GM04504 (cell line): ENCODE results near the gene HIVEP2.

ENCODE experiments used
- DNase-seq: peaks from one replicate; pipeline ENCODE4 v3.0.0-alpha.2; 2012; ENCODE audit warnings: low read depth

Gene HIVEP2

GRCh38 chr6:142944124-142945048 is 590 bp downstream of the HIVEP2 start:
- peak; percentile 63 for DNase-seq

- DNase-seq = peak; percentile 10
Observed at GRCh38 chr6:142943711-142944123, 1.3 kb downstream of the HIVEP2 start.

GRCh38 chr6:142942805-142943227 is 2.2 kb downstream of the HIVEP2 start:
- no peak for DNase-seq

DNA sequence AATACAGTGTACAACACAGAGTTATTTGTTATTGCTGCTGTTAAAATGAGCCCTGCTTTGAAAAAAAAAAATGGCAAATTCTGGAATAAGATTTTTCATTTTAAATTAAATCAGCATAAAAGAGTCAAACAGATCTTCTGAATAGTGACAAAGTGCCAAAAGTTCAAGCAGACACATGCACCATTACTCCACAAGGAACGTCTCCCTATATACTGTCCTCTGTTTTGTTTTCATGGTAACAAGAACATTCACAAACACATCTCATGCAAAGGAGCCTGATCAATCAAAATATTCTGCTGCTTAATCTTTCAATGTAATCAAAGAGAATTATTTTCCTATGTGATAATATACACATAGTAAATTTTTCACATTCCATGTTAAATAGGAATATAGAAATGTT is 2.7 kb downstream of the HIVEP2 start:
- DNase-seq = no peak

GRCh38 chr6:142941018-142941417 is 4.0 kb downstream of the HIVEP2 start:
- DNase-seq = no peak

DNA sequence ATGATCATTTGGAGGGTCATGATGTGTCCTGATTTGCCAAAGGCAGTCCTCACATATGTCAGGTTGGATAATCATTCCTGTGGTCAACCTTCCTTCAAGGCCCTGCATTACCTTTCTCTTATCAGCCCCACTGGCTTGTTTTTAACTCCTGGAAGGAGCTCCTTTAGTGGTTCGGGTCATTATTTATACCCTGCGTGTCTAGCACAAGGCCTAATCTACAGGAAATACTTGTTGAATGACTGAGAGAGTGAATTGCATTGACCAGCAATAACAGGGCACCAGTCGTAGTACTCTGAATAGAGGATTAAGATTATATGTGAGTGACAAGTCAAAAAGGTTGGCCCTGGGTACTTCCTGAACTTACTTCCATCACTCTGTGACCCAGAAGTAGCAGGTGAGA is 4.5 kb downstream of the HIVEP2 start:
- no peak for DNase-seq

DNA sequence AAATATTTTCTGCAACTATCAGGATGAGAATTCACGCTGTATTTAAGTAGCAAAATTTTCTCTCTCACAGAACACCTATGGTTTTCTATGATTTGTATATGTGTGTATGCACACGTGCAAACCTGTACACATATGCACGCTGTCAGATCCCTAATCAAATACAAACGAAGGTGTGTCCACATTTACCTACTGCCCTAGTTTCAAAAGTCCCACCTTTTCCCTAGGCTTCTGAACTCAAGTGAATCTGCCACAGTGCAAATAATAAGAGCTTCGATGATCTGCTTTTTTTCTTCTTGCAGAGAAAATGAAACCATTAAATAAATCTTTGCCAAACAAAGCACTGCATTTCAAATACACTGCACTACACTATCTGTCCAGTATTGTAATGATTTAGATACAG is 6.5 kb downstream of the HIVEP2 start:
- no peak for DNase-seq

DNA sequence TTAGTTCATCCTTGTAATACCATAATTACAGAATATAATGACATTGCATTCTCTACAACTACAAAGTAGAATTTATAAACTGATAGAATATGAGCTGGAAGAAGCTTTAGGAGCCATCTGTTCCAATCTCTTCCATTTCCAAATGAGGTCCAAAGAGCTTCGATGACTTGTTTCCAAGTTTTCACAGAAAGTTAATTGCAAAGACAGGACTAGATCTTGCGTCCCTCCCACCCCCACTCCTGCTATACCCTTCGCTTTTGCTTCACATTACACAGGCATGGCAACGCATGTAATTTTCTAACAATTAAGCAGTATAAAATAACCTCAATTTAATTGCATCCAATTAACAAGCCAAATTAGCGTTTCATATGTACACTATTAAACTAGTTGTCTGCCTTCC is 7.0 kb downstream of the HIVEP2 start:
- no peak for DNase-seq

DNA sequence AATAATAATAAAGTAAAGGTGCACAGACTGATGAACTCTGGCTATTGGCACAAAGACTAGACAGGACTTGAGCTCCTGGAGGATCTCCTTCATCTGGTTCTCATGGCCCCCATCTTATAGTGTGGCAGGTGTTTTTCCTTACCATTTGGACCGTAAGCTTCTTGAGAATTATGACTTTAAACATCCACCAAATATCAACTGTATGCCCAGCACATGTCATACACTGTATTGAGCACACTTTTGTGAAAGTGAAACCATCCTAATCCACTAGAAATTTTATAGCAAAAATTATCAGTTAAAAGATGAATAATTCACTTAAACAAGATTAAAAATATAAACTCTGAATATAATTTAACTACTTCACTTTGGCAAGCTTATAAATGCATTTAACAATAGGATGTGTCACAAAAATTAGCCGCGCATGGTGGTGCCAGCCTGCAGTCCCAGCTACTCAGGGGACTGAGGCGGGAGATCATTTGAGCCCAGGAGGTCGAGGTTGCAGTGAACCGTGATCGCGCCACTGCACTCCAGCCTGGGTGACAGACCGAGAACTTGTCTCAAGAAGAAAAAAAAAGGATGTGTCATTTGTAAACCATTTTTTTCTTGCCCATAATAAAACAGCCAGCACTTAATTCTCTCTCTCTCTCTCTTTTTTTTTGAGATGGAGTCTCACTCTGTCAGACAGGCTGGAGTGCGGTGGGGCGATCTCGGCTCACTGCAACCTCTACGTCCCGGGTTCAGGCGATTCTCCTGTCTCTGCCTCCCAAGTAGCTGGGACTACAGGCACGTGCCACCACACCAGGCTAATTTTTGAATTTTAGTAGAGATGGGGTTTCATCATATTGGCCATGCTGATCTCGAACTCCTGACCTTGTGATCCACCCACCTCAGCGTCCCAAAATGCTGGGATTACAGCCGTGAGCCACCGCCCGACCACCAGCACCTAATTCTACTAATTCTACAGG is 9.1 kb downstream of the HIVEP2 start:
- no peak for DNase-seq

- no peak for DNase-seq
Observed at GRCh38 chr6:142934599-142934998, 10.4 kb downstream of the HIVEP2 start.

GRCh38 chr6:142934106-142934505 is 10.9 kb downstream of the HIVEP2 start:
- DNase-seq = no peak

- no peak for DNase-seq
Observed at GRCh38 chr6:142933701-142934100, 11.3 kb downstream of the HIVEP2 start.

GRCh38 chr6:142932889-142933288 is 12.1 kb downstream of the HIVEP2 start:
- DNase-seq = no peak

DNA sequence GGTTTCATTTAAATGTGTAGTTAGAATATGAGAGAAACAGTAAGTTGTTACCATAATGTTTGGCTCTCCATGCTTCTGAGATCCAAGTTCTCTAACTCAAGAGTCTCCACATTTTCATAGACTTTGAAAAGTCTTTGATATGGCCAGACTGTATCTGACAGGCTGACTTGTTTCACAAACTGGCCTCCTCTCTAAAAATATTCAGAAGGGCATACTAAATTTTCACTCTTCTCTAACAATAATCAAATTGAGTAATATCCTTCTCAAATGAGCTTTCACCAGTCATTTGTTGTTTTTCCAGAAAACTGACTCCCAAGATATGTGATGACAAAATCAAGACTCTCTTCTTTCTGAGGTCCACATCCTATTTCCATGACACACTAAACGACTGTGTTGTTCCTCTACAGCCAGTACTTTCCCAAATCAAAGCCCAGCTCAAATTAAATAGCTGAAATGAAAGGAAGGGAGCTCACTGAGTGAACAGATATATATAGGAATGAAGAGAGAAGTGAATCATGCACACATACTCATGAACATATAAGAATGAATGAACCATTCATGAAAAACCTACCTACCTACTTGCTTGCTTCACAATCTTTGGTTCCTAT is 15.1 kb downstream of the HIVEP2 start:
- no peak for DNase-seq

GRCh38 chr6:142927904-142928303 is 17.1 kb downstream of the HIVEP2 start:
- no peak for DNase-seq

GRCh38 chr6:142927271-142927580 is 17.8 kb downstream of the HIVEP2 start:
- DNase-seq = no peak

GRCh38 chr6:142926494-142927270 is 18.3 kb downstream of the HIVEP2 start:
- DNase-seq = peak; percentile 70

GRCh38 chr6:142926177-142926493 is 18.8 kb downstream of the HIVEP2 start:
- no peak for DNase-seq

GRCh38 chr6:142925575-142926110 is 19.3 kb downstream of the HIVEP2 start:
- DNase-seq = no peak

DNA sequence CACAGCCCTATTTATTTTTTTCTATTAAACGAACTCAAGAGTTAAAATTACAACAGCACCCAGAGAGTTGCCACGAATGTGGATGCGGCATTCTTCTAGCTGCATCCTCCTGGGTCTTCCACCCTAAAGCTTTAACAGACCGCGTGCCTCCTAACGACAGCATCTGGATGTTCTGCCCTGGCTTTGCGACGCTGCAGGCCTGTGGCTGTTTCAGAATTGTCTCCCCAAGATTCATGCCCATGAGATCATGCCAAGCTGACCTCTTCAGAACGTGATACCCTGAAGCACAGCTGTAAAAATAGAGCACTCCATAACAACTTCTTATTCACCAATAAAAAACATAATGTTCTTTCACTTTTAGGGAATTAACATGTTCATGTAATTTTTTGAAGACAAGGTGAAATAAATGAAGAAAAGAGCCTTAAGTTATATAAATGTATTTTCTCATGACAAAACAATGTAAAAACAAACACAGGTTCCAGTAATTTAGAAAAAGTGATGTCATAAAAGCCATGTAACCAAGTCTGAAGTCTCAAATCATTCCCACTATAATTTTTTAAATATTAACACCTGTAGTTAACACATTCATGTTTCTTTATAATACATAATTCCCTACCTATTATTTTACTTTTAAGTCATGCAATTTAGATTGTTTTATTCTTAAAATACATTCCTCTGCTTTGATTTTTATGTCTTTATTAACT is 26.5 kb downstream of the HIVEP2 start:
- DNase-seq = no peak

GRCh38 chr6:142916881-142917280 is 28.1 kb downstream of the HIVEP2 start:
- DNase-seq = no peak
